SU-DHL-6 (cell line): ENCODE data around the gene XYLT1.

Experiments used
- H2AFZ ChIP-seq: fragments of 200-600 bp; sonication (generic); 2 replicates; pipeline ENCODE4 v1.6.1; 2014; ENCODE audit warnings: low read depth, mild to moderate bottlenecking, moderate library complexity, mixed read lengths, antibody characterized with exemption, low read length; ENCODE audit not compliant: severe bottlenecking
- H3F3A ChIP-seq: fragments of 200-600 bp; shearing (Covaris generic); 2 replicates; pipeline ENCODE4 v1.6.0; 2016; ENCODE audit warnings: antibody characterized with exemption, mild to moderate bottlenecking; ENCODE audit not compliant: insufficient read depth
- H3K27ac ChIP-seq: fragments of 200-600 bp; sonication (generic); 2 replicates; pipeline ENCODE4 v1.5.1; 2016; ENCODE audit warnings: low read depth, mild to moderate bottlenecking, low read length, moderate library complexity, mixed read lengths
- H3K27me3 ChIP-seq: fragments of 200-600 bp; sonication (generic), shearing (Covaris generic); 2 replicates; pipeline ENCODE4 v1.6.0; 2014; ENCODE audit warnings: mild to moderate bottlenecking, low read length
- H3K36me3 ChIP-seq: fragments of 200-600 bp; sonication (generic); 2 replicates; pipeline ENCODE4 v1.6.1; 2014; ENCODE audit warnings: mild to moderate bottlenecking, low read length, mixed read lengths
- H3K4me2 ChIP-seq: fragments of 300-600, 200-600 bp; shearing (Covaris generic), sonication (generic); 2 replicates; pipeline ENCODE4 v1.6.0; 2014; ENCODE audit warnings: low read length, low read depth, mild to moderate bottlenecking; ENCODE audit not compliant: poor library complexity, severe bottlenecking
- H3K4me3 ChIP-seq: fragments of 200-600 bp; sonication (generic); 2 replicates; pipeline ENCODE4 v1.5.1; 2014; ENCODE audit warnings: antibody characterized with exemption, low read length, mild to moderate bottlenecking, mixed read lengths; ENCODE audit not compliant: insufficient read depth, poor library complexity, severe bottlenecking
- H3K79me2 ChIP-seq: fragments of 200-600 bp; sonication (generic); 2 replicates; pipeline ENCODE4 v1.6.1; 2014; ENCODE audit warnings: mild to moderate bottlenecking, low read length, moderate library complexity; ENCODE audit not compliant: insufficient read depth
- H3K9ac ChIP-seq: fragments of 200-600 bp; sonication (generic); 2 replicates; pipeline ENCODE4 v1.7.0; 2014; ENCODE audit warnings: mild to moderate bottlenecking, low read length
- H3K9me2 ChIP-seq: fragments of 200-600 bp; sonication (generic); replicated peaks from 2 replicates; pipeline ENCODE4 v1.6.1; 2014; ENCODE audit warnings: low read length; ENCODE audit not compliant: insufficient read depth
- H3K9me3 ChIP-seq: fragments of 200-600 bp; sonication (generic); 2 replicates; pipeline ENCODE4 v1.6.1; 2014; ENCODE audit warnings: low read length, mixed read lengths; ENCODE audit not compliant: insufficient read depth
- H4K20me1 ChIP-seq: fragments of 200-600 bp; sonication (generic); 2 replicates; pipeline ENCODE4 v1.6.1; 2014; ENCODE audit warnings: low read depth, mild to moderate bottlenecking, antibody characterized with exemption, low read length, moderate library complexity, mixed read lengths
- CTCF ChIP-seq: fragments of 200-600 bp; sonication (generic); IDR thresholded peaks from one replicate; pipeline ENCODE4 v1.5.1; 2017; ENCODE audit warnings: antibody characterized with exemption, mild to moderate bottlenecking, low read length, moderate library complexity; ENCODE audit not compliant: insufficient read depth, poor library complexity, severe bottlenecking
- EZH2phosphoT487 ChIP-seq: fragments of 200-600 bp; sonication (generic), shearing (Covaris generic); conservative IDR thresholded peaks from 2 replicates; pipeline ENCODE4 v1.6.1; 2018; ENCODE audit warnings: mild to moderate bottlenecking, antibody characterized with exemption, low read length, moderate library complexity, mixed read lengths

XYLT1 gene

GRCh38 chr16:17275076-17276009, 195.4 kb downstream of the XYLT1 start:
- H3K27me3 ChIP-seq: no peaks in the 10 kb centered on the region
- H3K9me3 ChIP-seq: no peaks in the 10 kb centered on the region
- H3K36me3 ChIP-seq: no peaks in the 10 kb centered on the region
- H3K79me2 ChIP-seq: peaks cover 21% of the 10 kb centered on the region
- H3K4me2 ChIP-seq: no peak overlapping the region
- H3K9me2 ChIP-seq: no peaks in the 10 kb centered on the region
- H3K9ac ChIP-seq: no peak overlapping the region
- 0 out of 2 replicates have a peak, but pooled peaks cover 9% of the 10 kb centered on the region for H4K20me1 ChIP-seq
- no peak overlapping the region for H2AFZ ChIP-seq
- no peak overlapping the region for H3K4me3 ChIP-seq
- no peak for TF ChIP-seq EZH2phosphoT487
- H3F3A ChIP-seq: no peaks in the 10 kb centered on the region
- H3K27ac ChIP-seq: no peak overlapping the region

- Histone ChIP-seq H3K9ac (no peak overlapping the region), H3K4me3 (no peak overlapping the region), H3K9me3 (no peaks in the 10 kb centered on the region), H3K79me2 (peaks cover 18% of the 10 kb centered on the region), H4K20me1 (0 out of 2 replicates have a peak, but pooled peaks cover 9% of the 10 kb centered on the region), H3K36me3 (no peaks in the 10 kb centered on the region), H2AFZ (no peak overlapping the region), H3K4me2 (no peak overlapping the region), H3K9me2 (no peaks in the 10 kb centered on the region), H3K27me3 (no peaks in the 10 kb centered on the region), H3K27ac (no peak overlapping the region), H3F3A (no peaks in the 10 kb centered on the region)
- TF ChIP-seq CTCF: no peak
- no peak for TF ChIP-seq EZH2phosphoT487
Observed at GRCh38 chr16:17273142-17273561, 197.6 kb downstream of the XYLT1 start.

- no peaks in the 10 kb centered on the region for H3K9me3 ChIP-seq
- no peak overlapping the region for H3K4me3 ChIP-seq
- no peak overlapping the region for H2AFZ ChIP-seq
- H4K20me1 ChIP-seq: 0 out of 2 replicates have a peak, but pooled peaks cover 9% of the 10 kb centered on the region
- H3F3A ChIP-seq: no peaks in the 10 kb centered on the region
- H3K9me2 ChIP-seq: no peaks in the 10 kb centered on the region
- no peak overlapping the region for H3K4me2 ChIP-seq
- no peaks in the 10 kb centered on the region for H3K36me3 ChIP-seq
- H3K9ac ChIP-seq: no peak overlapping the region
- TF ChIP-seq EZH2phosphoT487: no peak
- no peak for TF ChIP-seq CTCF
- H3K27ac ChIP-seq: no peak overlapping the region
- H3K79me2 ChIP-seq: peaks cover 18% of the 10 kb centered on the region
- no peaks in the 10 kb centered on the region for H3K27me3 ChIP-seq
Observed at GRCh38 chr16:17272716-17273115, 198.0 kb downstream of the XYLT1 start.

GRCh38 chr16:17271687-17272086, 199.1 kb downstream of the XYLT1 start:
- TF ChIP-seq EZH2phosphoT487: no peak
- no peak for TF ChIP-seq CTCF
- H4K20me1 ChIP-seq: 0 out of 2 replicates have a peak, but pooled peaks cover 9% of the 10 kb centered on the region
- H3K9me2 ChIP-seq: no peaks in the 10 kb centered on the region
- no peaks in the 10 kb centered on the region for H3K36me3 ChIP-seq
- H2AFZ ChIP-seq: no peak overlapping the region
- H3K4me2 ChIP-seq: no peak overlapping the region
- no peak overlapping the region for H3K4me3 ChIP-seq
- no peaks in the 10 kb centered on the region for H3K27me3 ChIP-seq
- H3K27ac ChIP-seq: no peak overlapping the region
- no peaks in the 10 kb centered on the region for H3F3A ChIP-seq
- no peaks in the 10 kb centered on the region for H3K9me3 ChIP-seq
- no peak overlapping the region for H3K9ac ChIP-seq
- H3K79me2 ChIP-seq: peaks cover 18% of the 10 kb centered on the region
